HepG2 (cell line): ENCODE data around the gene HNRNPC. TPM values are rescaled to one million over a fixed set of nuclear protein-coding genes. Genes with fewer than 3 reads are reported as not detected.

Source experiments
- ATAC-seq: fragments of 200-7000 bp; cut with Tn5 transposase; 3 replicates; pipeline ENCODE4 v1.9.1; 2020; ENCODE audit warnings: mild to moderate bottlenecking, moderate library complexity
- BruUV-seq: library from RNA; stranded (reverse); fragments of 400-500 nt; replicated peaks from 2 replicates; lab custom pipeline; 2021; lab: Mats Ljungman, UMichigan
- CTCF ChIA-PET: fragments of 300-600 bp; formaldehyde crosslinking; extraction: SDS; loops from one replicate; lab custom pipeline; 2021; ENCODE audit warnings: low total read pairs, inconsistent platforms, low intra/inter-chr PET ratio; lab: Yijun Ruan, JAX
- POLR2A ChIA-PET: fragments of 350-600 bp; sonication (Branson Sonifier 250); formaldehyde crosslinking; loops from one replicate; lab custom pipeline; 2020; ENCODE audit warnings: antibody characterized with exemption, inconsistent platforms; lab: Yijun Ruan, JAX
- DNase-seq: peaks from one replicate; pipeline ENCODE4 v3.0.0-alpha.2; 2015; ENCODE audit warnings: low spot score
- FAIRE-seq: peaks from 3 replicates; lab custom pipeline; 2011; peaks lifted over from hg19 to GRCh38; lab: Jason Lieb, UNC
- H2AFZ ChIP-seq: one replicate; pipeline ENCODE4 v1.6.1; 2011; ENCODE audit warnings: low read length, inconsistent platforms
- H3K27ac ChIP-seq: fragments of 300-600 bp; 3 replicates; pipeline ENCODE4 v1.8.0; 2011; ENCODE audit warnings: mixed run types, mild to moderate bottlenecking, mixed read lengths, low read length, inconsistent platforms; ENCODE audit not compliant: insufficient read depth; ENCODE audit errors: extremely low read length
- H3K27me3 ChIP-seq, 2 experiments: fragments of 200-600 bp in 1 of 2; 2 replicates in 1 of 2; 3 replicates in 1 of 2; pipeline versions ENCODE4 v1.6.0 to v1.8.0; 2011; ENCODE audit warnings: low read length in 2 of 2, mild to moderate bottlenecking in 2 of 2, moderate library complexity in 2 of 2, inconsistent platforms in 1 of 2; ENCODE audit not compliant: insufficient read depth in 2 of 2, control insufficient read depth in 1 of 2
- H3K36me3 ChIP-seq, 2 experiments: fragments of 200-600 bp in 1 of 2; replicated peaks in 1 of 2; 2 replicates in 1 of 2; 3 replicates in 1 of 2; pipeline versions ENCODE4 v1.5.1 to v1.8.0; 2011; ENCODE audit warnings: low read length in 2 of 2, inconsistent platforms in 1 of 2; ENCODE audit not compliant: insufficient read depth in 2 of 2, control insufficient read depth in 1 of 2
- H3K4me1 ChIP-seq: 2 replicates; pipeline ENCODE4 v1.5.1; 2012; ENCODE audit warnings: low read length, inconsistent platforms; ENCODE audit not compliant: insufficient read depth
- H3K4me2 ChIP-seq: 2 replicates; pipeline ENCODE4 v1.6.0; 2011; ENCODE audit warnings: low read depth, low read length, inconsistent platforms
- H3K4me3 ChIP-seq, 3 experiments: fragments of 200-600 bp in 1 of 3; sonication (generic), shearing (Covaris generic) in 1 of 3; replicated peaks in 1 of 3; 2 replicates each; pipeline ENCODE4 v1.5.1; 2011 to 2016; ENCODE audit warnings: low read length in 3 of 3, inconsistent platforms in 2 of 3, low read depth in 2 of 3, mild to moderate bottlenecking in 2 of 3, control low read depth in 1 of 3, mixed read lengths in 1 of 3; ENCODE audit not compliant: insufficient read depth in 1 of 3
- H3K79me2 ChIP-seq: one replicate; pipeline ENCODE4 v1.6.1; 2011; ENCODE audit warnings: low read length, inconsistent platforms; ENCODE audit not compliant: insufficient read depth
- H3K9ac ChIP-seq: 2 replicates; pipeline ENCODE4 v1.6.0; 2011; ENCODE audit warnings: mild to moderate bottlenecking, low read depth, low read length, inconsistent platforms; ENCODE audit not compliant: insufficient read depth
- H3K9me3 ChIP-seq: 2 replicates; pipeline ENCODE4 v1.5.1; 2012; ENCODE audit warnings: mild to moderate bottlenecking, low read length
- H4K20me1 ChIP-seq: 2 replicates; pipeline ENCODE4 v1.6.0; 2011; ENCODE audit warnings: inconsistent platforms, mild to moderate bottlenecking, low read length, moderate library complexity; ENCODE audit not compliant: insufficient read depth
- AHR ChIP-seq: IDR thresholded peaks from 2 replicates; pipeline ENCODE4 v1.6.1; 2018; ENCODE audit warnings: missing genetic modification reagents, missing compliant biosample characterization
- ARNTL ChIP-seq: sonication (generic); formaldehyde crosslinking; IDR thresholded peaks from 2 replicates; pipeline ENCODE4 v1.4.0; 2020; ENCODE audit warnings: mild to moderate bottlenecking, missing genetic modification reagents
- CEBPB ChIP-seq: IDR thresholded peaks from 2 replicates; pipeline ENCODE4 v1.6.1; 2011; ENCODE audit warnings: low read depth, low read length, improper control_type of control experiment, borderline replicate concordance
- CEBPG ChIP-seq: IDR thresholded peaks from 2 replicates; pipeline ENCODE4 v1.6.1; 2016
- EEA1 ChIP-seq: sonication (generic); formaldehyde crosslinking; IDR thresholded peaks from 2 replicates; pipeline ENCODE4 v1.5.1; 2020; ENCODE audit warnings: mild to moderate bottlenecking, missing genetic modification reagents, borderline replicate concordance
- FOSL1 ChIP-seq: sonication (generic); formaldehyde crosslinking; IDR thresholded peaks from 2 replicates; pipeline ENCODE4 v1.9.0; 2021; ENCODE audit warnings: missing genetic modification reagents, borderline replicate concordance
- GFI1 ChIP-seq: sonication (generic); formaldehyde crosslinking; IDR thresholded peaks from 2 replicates; pipeline ENCODE4 v1.5.0; 2020; ENCODE audit warnings: missing genetic modification reagents, mild to moderate bottlenecking, borderline replicate concordance
- HIC2 ChIP-seq: sonication (generic); formaldehyde crosslinking; IDR thresholded peaks from 2 replicates; pipeline ENCODE4 v1.9.0; 2022; ENCODE audit warnings: low read depth, missing genetic modification reagents
- HNF4A ChIP-seq: sonication (generic); formaldehyde crosslinking; IDR thresholded peaks from 2 replicates; pipeline ENCODE4 v1.4.0; 2020; ENCODE audit warnings: missing genetic modification reagents
- MBNL3 ChIP-seq: fragments of 250-450 bp; sonication (Bioruptor Pico); conservative IDR thresholded peaks from 2 replicates; pipeline ENCODE4 v1.8.0; 2022; ENCODE audit warnings: mild to moderate bottlenecking, inconsistent platforms
- SALL1 ChIP-seq: sonication (generic); formaldehyde crosslinking; IDR thresholded peaks from 2 replicates; pipeline ENCODE4 v1.8.0; 2022; ENCODE audit warnings: mild to moderate bottlenecking, missing genetic modification reagents
- SMAD1 ChIP-seq: sonication (generic); formaldehyde crosslinking; IDR thresholded peaks from 2 replicates; pipeline ENCODE4 v1.4.0; 2020; ENCODE audit warnings: missing genetic modification reagents, low read depth, mild to moderate bottlenecking, borderline replicate concordance
- TCF12 ChIP-seq, 2 experiments: fragments of 450-650 bp in 1 of 2; sonication (generic) in 1 of 2; formaldehyde crosslinking in 1 of 2; IDR thresholded peaks; 2 replicates each; pipeline versions ENCODE4 v1.6.1 to v1.8.0; 2017 to 2022; ENCODE audit warnings: antibody characterized with exemption in 1 of 2, mild to moderate bottlenecking in 1 of 2, missing genetic modification reagents in 1 of 2, moderate library complexity in 1 of 2
- YEATS4 ChIP-seq: sonication (generic); formaldehyde crosslinking; IDR thresholded peaks from 2 replicates; pipeline ENCODE4 v1.4.0; 2020; ENCODE audit warnings: missing genetic modification reagents, borderline replicate concordance
- ZBTB8A ChIP-seq: sonication (generic); formaldehyde crosslinking; IDR thresholded peaks from 2 replicates; pipeline ENCODE4 v1.4.0; 2020; ENCODE audit warnings: mild to moderate bottlenecking, low read depth, missing genetic modification reagents, borderline replicate concordance
- ZFP62 ChIP-seq: sonication (generic); formaldehyde crosslinking; IDR thresholded peaks from 2 replicates; pipeline ENCODE4 v1.4.0; 2020; ENCODE audit warnings: missing genetic modification reagents
- ZNF564 ChIP-seq: sonication (generic); formaldehyde crosslinking; IDR thresholded peaks from 2 replicates; pipeline ENCODE4 v1.8.1; 2023; ENCODE audit warnings: mild to moderate bottlenecking, missing genetic modification reagents
- ZNF687 ChIP-seq: sonication (generic); formaldehyde crosslinking; IDR thresholded peaks from 2 replicates; pipeline ENCODE4 v1.5.1; 2020; ENCODE audit warnings: mild to moderate bottlenecking, missing genetic modification reagents, moderate library complexity
- WGBS: methylation state at CpG from one replicate; pipeline ENCODE4 v1.1.6; 2017; ENCODE audit warnings: low lambda C conversion rate; 5-methylcytosine and 5-hydroxymethylcytosine counted together
- in situ Hi-C: cut with HindIII; loops from 2 replicates; pipeline ENCODE4 v1.10.0; 2017; ENCODE audit warnings: low pct_unique_long_range_greater_than_20kb; ENCODE audit not compliant: extremely low pct_ligation_motif_present
- intact Hi-C: fragments of 100-400 bp; cut with micrococcal nuclease; formaldehyde crosslinking; loops from one replicate; pipeline ENCODE4 v1.10.0; 2022; ENCODE audit not compliant: unreplicated experiment
- polyA plus RNA-seq, 8 experiments: library from polyadenylated mRNA; depleted of rRNA in 3 of 8; stranded (reverse) in 7 of 8; unstranded in 1 of 8; fragments of >200 nt; fragmentation: Illumina TruSeq in 4 of 8; extraction: Trizol in 4 of 8; gene quantifications; 2 replicates each; pipeline versions ENCODE4 v1.2.1 to v1.2.3, GENCODE V29; 2011 to 2016; ENCODE audit warnings: low read depth in 4 of 8, missing spikeins in 1 of 8, mixed read lengths in 1 of 8; ENCODE audit not compliant: insufficient read depth in 1 of 8
- total RNA-seq, 5 experiments: library from RNA; depleted of rRNA; stranded (reverse); fragments of >200 nt; fragmentation: Illumina TruSeq; extraction: Trizol; gene quantifications; 2 replicates each; pipeline ENCODE4 v1.2.3, GENCODE V29; 2016; ENCODE audit warnings: low read depth in 1 of 5
- TF ChIP-seq, protein P1 (sequence below): sonication (generic); formaldehyde crosslinking; IDR thresholded peaks from 2 replicates; pipeline ENCODE4 v1.4.0; 2020; ENCODE audit warnings: missing genetic modification reagents, mild to moderate bottlenecking, borderline replicate concordance

The HNRNPC gene
- total and polyA plus RNA-seq, 2 of the 13 experiments (the other 11 are each of a cell fraction or from before 2014, with no cell fraction given) = 628 to 1,099 TPM

DNA sequence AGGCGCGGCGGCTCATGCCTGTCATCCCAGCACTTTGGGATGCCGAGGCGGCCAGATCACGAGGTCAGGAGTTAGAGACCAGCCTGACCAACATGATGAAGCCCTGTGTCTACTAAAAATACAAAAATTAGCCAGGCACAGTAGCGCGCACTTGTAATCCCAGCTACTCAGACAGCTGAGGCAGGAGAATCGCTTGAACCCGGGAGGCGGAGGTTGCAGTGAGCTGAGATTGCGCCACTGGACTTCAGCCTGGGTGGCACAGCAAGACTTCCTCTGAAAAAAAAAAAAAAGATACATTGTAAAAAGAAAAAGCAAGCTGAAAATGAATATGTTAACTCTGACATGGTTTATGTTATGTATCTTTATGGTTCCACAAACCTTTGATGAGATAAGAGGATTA, 44.3 kb upstream of the HNRNPC start:
- H3K9ac ChIP-seq = no peak overlapping the region
- H3K4me3 ChIP-seq = peak overlapping the region in 1 of 3 experiments; percentile 14; a peak in 1 of 6 replicates
- H3K4me2 ChIP-seq = peak overlapping the region; percentile 54
- no peaks in the 10 kb centered on the region for H3K36me3 ChIP-seq
- no peaks in the 10 kb centered on the region for H3K79me2 ChIP-seq
- in situ Hi-C loops (no loop called here), intact Hi-C loops (no loop called here)
- no peaks in the 10 kb centered on the region for H4K20me1 ChIP-seq
- no peak for FAIRE-seq
- no peak for DNase-seq
- H3K9me3 ChIP-seq = no peaks in the 10 kb centered on the region
- ChIA-PET POLR2A (interaction anchor here (1.7 kb wide), 1 partner anchor 12 kb away, joined by 5 read pairs; no protein-coding TSS in a partner anchor), CTCF (no interaction called here)
- whole genome bisulfite sequencing = 30% methylated on average over 12 of the region's 12 CpGs
- BruUV-seq = no TSS peak
- no peak for ATAC-seq
- H3K4me1 ChIP-seq = peaks cover 36% of the 10 kb centered on the region
- no peak overlapping the region for H2AFZ ChIP-seq
- H3K27me3 ChIP-seq = peaks cover 0 to 2% of the 10 kb centered on the region in 2 experiments; a peak in 1 of 5 replicates
- H3K27ac ChIP-seq = no peak overlapping the region
- TF ChIP-seq CEBPG (CRISPR knock-in tag) (peak; percentile 66), GFI1 (no peak), ARNTL (CRISPR knock-in tag) (no peak), EEA1 (CRISPR knock-in tag) (no peak), ZFP62 (CRISPR knock-in tag) (no peak), TCF12 (IDR thresholded peaks at IDR 0.05) (no peak), TCF12 (CRISPR knock-in tag; IDR thresholded peaks at IDR 0.05) (0 out of 2 replicates have a peak, but pooled peaks have one; percentile 7), CEBPB (peak; percentile 62; the same call in 1 of the 2 replicates), AHR (no peak), HIC2 (no peak), SMAD1 (no peak), ZNF687 (0 out of 2 replicates have a peak, but pooled peaks have one; percentile 16), HNF4A (CRISPR knock-in tag) (peak; percentile 45), SALL1 (CRISPR knock-in tag) (0 out of 2 replicates have a peak, but pooled peaks have one; percentile 27), FOSL1 (no peak), ZNF564 (peak; percentile 95), MBNL3 (no peak), YEATS4 (CRISPR knock-in tag) (no peak), ZBTB8A (CRISPR knock-in tag) (no peak)
- TF ChIP-seq, protein P1, sequence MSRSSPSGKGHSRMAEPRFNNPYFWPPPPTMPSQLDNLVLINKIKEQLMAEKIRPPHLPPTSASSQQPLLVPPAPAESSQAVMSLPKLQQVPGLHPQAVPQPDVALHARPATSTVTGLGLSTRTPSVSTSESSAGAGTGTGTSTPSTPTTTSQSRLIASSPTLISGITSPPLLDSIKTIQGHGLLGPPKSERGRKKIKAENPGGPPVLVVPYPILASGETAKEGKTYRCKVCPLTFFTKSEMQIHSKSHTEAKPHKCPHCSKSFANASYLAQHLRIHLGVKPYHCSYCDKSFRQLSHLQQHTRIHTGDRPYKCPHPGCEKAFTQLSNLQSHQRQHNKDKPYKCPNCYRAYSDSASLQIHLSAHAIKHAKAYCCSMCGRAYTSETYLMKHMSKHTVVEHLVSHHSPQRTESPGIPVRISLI (CRISPR knock-in tag) = peak; percentile 66
